ENCODE data around the gene CUL4B. TPM values are rescaled to one million over a fixed set of nuclear protein-coding genes. Genes with fewer than 3 reads are reported as not detected.

The CUL4B gene
- total and polyA plus RNA-seq, 10 of the 15 experiments (the other 5 are each of a cell fraction or from before 2014, with no cell fraction given), result 11.0 to 37.3 (median 24.4) TPM

- TF ChIP-seq, protein P1, sequence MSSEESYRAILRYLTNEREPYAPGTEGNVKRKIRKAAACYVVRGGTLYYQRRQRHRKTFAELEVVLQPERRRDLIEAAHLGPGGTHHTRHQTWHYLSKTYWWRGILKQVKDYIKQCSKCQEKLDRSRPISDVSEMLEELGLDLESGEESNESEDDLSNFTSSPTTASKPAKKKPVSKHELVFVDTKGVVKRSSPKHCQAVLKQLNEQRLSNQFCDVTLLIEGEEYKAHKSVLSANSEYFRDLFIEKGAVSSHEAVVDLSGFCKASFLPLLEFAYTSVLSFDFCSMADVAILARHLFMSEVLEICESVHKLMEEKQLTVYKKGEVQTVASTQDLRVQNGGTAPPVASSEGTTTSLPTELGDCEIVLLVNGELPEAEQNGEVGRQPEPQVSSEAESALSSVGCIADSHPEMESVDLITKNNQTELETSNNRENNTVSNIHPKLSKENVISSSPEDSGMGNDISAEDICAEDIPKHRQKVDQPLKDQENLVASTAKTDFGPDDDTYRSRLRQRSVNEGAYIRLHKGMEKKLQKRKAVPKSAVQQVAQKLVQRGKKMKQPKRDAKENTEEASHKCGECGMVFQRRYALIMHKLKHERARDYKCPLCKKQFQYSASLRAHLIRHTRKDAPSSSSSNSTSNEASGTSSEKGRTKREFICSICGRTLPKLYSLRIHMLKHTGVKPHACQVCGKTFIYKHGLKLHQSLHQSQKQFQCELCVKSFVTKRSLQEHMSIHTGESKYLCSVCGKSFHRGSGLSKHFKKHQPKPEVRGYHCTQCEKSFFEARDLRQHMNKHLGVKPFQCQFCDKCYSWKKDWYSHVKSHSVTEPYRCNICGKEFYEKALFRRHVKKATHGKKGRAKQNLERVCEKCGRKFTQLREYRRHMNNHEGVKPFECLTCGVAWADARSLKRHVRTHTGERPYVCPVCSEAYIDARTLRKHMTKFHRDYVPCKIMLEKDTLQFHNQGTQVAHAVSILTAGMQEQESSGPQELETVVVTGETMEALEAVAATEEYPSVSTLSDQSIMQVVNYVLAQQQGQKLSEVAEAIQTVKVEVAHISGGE (CRISPR knock-in tag; IDR thresholded peaks at IDR 0.05), result no peak
- peak; percentile 44 for TF ChIP-seq E2F8 (IDR thresholded peaks at IDR 0.05; ENCODE audit: low read depth, partially characterized antibody)
- TF ChIP-seq JUNB (IDR thresholded peaks at IDR 0.05), result no peak
- TF ChIP-seq RCOR1 (conservative IDR thresholded peaks at IDR 0.05; ENCODE audit: low read depth, low read length), result no peak
- no peak for TF ChIP-seq RAD21 (IDR thresholded peaks at IDR 0.05; ENCODE audit: insufficient read depth, low read depth, low read length)
- no peak for TF ChIP-seq NFYA (IDR thresholded peaks at IDR 0.05; ENCODE audit: borderline replicate concordance, low read depth, low read length)
- TF ChIP-seq EED (IDR thresholded peaks at IDR 0.05; ENCODE audit: low read depth), result no peak
- TF ChIP-seq RELA (IDR thresholded peaks at IDR 0.05; ENCODE audit: borderline replicate concordance, partially characterized antibody), result no peak
- TF ChIP-seq EGR1 (IDR thresholded peaks at IDR 0.05; ENCODE audit: borderline replicate concordance in 1 of 2, low read depth in 2 of 2, low read length in 2 of 2), result 0 out of 3 replicates have a peak, but pooled peaks of 1 of the 2 experiments have one; percentile 29
- TF ChIP-seq HDAC6 (IDR thresholded peaks at IDR 0.05; ENCODE audit: unreplicated experiment), result peak; percentile 25
- TF ChIP-seq SREBF1 (IDR thresholded peaks at IDR 0.05; ENCODE audit: low read length), result no peak
- no peak for TF ChIP-seq SMARCA5 (IDR thresholded peaks at IDR 0.05)
- TF ChIP-seq ZNF24 (IDR thresholded peaks at IDR 0.05), result peak; percentile 67; the same call in 1 of the 2 replicates
- no peak for TF ChIP-seq PAX8 (IDR thresholded peaks at IDR 0.05)
- no peak for TF ChIP-seq SUZ12 (IDR thresholded peaks at IDR 0.05; ENCODE audit: unreplicated experiment)
Measured at GRCh38 chrX:120603707-120604360, 43.1 kb upstream of the CUL4B start, which contains the start of gene MCTS1 (continued).

Data from GM12878 (cell line).